DMS153 (cell line): ENCODE data around the gene KRT82.
"Not testable (repeated sequence)": the region's sequence is repeated elsewhere in the genome, so short reads cannot be mapped to it uniquely, and the experiment has no call there.

Experiments
- DNase-seq: peaks from one replicate; lab custom pipeline; 2025; lab: John Stamatoyannopoulos, UW

The KRT82 gene

DNA sequence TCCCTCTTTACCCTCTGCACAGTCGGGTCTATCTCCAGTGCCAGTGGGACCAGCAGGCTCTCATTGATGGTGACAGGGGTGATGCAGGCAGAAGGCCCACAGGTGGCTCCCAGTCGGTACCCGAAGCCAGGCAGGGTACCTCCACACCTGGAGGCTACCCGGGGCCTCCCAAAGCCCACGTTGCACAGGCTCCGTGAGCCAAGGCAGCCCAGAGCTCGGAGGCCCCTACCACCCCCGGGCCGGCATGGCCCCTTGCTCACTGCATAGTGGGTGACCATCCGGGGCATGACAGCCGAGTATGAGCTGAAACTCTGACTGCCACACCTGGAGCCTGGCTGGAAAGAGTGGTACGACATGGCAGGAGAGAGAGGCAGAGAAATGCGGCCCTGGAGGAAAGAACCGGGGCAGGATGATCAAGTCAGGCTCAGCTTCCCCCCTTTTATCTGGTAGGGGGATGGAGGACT, at the start of gene KRT82:
Gene KRT82 (minus strand): TSS at position 414 of the 464 bp plus-strand sequence. CDS start 58 bp downstream, at position 356.
- no peak for DNase-seq

DNA sequence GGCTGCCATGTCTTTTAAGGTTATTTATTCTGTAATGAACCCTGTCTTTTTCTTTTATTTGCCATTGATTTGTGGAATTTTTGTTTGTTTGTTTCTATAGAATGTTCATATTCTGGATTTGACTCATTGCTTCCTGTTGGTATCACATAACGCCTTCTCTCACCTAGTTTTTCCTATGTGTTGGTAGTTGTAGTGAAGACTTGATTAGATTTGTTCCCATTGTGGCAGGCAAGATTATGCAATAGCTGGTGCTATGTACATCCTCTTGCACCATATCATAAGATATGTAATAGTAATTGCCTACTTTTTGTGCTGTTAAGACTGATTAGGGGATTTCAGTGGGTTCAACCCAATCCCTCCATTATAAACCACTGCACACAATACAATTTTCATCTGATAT, 49.7 kb upstream of the KRT82 start:
- no peak for DNase-seq

DNA sequence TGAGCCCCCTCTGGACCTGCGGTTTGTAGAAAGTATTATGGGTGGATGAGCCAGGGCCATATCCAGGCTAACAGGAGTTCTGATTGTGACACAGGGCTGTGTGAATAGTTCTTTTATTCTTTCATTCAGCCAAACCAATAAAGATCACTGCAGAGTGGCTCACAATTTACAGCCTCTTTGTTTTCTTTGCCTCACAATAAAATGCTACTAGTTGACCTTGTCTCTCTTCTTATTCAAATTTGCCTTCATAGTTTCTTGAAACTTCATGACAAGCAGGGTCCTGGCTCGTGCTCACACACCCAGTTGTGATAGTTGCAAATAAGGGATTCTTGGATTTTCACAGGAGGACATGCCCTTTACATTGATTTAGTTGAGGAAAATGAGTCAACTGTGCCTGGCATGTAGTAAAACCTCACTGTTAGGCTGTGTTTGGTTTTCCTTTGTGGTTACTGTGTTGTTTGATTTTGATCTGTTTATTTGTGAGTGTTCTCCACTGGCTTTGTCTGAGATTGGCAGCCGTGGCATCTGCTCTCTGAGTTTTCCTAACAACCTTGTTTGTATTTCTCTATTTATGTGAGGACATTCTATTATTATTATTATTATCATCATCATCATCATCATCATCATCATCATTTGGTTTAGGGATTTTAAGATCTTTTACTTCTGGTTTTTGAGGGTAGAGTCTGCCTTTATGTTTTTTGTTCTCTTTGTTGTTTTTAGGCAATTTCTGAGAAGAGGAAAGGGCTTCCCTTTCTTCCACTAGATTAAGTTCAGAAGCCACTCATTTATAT, 48.5 kb upstream of the KRT82 start:
- peak; percentile 88 for DNase-seq

DNA sequence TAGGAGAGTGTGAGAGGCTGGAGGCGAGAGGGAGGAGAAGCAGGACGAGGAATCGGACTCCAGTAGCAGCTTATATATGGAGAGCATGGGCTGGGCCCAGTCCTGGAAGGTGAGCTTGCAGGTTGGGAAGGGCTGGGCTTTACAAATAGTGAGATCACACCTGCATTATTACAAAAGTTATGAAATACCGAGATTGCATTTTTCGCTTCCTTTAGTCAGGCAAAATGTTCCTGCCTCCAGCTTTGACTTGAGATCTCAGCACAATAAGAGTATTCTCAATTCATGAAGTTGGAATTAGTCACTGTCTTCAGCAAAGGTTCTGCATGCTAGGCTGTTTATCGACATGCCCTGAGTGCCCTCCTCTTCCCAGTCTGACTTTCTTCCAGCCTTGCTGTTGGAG, 46.0 kb upstream of the KRT82 start, which contains the start of gene KRT6B:
Gene KRT6B (minus strand): TSS at position 46 of the 400 bp plus-strand sequence. CDS start 68 bp downstream, outside the sequence.
- DNase-seq: no peak

DNA sequence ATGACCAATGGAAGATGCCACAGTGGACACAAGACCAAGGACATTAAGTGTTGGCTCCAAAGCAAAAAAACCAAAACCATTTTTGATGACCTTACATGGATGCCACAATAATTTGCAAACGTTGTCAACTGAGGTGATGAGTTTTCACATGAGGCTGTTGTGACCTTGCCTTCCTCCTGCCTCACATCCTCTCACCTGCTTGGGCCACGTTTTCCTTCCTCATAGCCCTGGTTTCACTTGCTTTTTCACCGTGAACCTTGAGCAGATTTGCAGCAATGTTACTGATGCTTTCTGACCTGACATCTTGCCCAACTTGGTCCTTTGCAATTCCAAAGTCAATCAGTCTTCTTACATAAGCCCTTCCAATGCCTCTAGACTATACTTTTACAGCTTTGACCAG, 42.1 kb upstream of the KRT82 start:
- DNase-seq: no peak

DNA sequence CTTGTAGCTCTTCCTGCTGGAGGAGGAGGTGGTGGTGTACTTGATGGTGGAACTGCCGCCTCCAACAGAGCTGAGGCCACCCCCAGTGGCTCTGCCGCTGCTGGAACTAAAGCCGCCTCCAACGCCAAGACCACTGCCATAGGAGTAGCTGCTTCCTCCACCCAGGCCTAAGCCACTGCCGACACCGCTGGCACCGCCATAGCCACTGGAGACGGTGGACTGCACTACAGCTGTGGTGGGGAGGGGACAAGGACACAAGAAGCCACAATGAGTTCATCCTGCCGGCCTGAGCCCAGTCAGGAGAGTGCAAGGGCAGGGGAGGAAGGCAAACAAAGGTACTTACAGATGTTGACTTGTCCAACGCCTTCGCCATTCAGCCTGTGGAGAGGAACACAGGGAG, 41.1 kb upstream of the KRT82 start:
- DNase-seq: not testable (repeated sequence)

DNA sequence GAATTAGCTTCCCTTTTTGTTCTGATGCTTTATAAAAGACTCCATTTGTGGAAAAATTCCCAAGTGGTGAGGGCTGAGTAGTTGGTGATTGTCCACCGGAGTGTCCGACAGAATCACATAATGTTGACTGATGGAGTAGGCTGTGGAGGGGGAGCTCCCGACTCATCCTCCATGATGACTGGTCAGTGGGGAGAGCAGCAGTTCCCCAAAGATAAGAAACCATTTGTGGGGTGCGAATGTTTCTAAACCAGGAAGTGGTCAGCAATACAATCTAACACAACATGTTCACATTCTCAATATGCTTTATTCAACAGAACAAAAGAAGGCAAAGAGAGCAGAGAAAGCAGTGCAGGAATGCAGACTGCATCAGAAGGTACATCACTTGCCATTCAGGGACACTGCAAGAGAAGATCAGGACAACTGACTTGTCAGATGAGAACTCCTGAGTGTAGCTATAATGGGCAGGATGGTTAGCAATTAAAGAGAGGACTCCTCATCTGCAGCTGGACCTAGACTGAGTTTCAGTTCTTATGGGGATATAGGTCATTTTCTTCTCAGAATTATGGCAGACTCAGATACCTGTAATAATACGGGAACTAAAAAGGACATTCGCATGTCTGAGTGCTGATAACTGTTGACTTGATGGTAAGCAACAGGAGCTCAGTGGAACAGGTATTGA, 40.4 kb upstream of the KRT82 start:
- no peak for DNase-seq

DNA sequence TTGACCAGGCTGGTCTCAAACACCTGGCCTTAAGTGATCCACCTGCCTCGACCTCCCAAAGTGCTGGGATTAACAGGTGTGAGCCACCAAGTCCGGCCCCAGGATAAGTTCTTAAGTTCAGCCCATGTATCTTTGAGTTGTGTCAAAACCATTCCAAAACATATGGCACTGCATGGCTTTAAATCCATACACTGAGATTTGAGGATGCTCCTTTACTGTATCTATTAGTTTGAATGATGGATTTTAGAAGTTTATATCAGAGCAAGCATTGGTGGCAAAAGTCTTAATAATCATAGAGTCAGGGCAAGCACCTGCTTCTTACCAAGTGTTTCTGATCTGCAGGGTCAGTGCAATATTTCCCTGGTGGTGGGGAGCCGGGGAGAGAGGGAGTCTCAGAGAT, 39.7 kb upstream of the KRT82 start:
- DNase-seq: no peak

DNA sequence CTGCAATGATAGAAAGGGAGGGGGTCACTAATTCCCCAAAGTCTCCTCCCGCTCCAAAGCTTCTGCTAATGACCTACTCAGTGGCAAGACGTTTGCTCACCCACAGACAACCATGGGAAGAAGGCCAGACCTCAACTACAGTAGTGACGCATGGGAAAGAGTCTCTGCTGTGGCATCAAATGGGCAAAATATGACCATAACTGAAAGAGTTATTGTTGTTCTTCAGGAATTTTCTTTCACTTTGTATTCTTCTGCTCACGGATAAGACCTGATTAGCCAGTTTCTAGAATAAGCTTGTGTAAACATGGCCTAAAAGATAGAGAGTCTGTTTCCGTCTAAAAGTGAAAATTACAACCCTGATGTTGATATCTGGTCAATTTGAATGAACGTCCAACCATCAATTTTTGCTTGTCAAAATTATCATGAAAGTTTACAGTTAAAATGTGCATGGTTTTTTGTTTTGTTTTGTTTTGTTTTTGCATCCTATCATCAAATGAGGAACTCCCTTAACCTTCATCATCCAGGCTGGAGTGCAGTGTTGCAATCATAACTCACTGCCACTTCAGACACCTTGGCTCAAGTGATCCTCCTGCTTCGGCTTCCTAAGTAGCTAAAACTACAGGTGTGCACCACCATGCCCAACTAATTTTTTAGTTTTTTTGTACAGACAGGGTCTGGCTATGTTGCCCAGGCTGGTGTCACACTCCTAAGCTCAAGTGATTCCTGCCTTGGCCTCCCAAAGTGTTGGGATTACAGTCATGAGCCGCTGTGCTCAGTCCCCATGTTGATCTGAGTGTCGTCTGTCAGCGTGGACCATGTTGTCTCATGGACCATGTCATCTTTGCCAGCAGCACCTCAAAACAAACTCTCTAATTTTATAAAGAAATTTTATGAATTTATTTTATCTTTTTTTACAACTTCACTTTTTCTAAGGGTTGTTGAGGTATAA, 38.8 kb upstream of the KRT82 start:
- no peak for DNase-seq

DNA sequence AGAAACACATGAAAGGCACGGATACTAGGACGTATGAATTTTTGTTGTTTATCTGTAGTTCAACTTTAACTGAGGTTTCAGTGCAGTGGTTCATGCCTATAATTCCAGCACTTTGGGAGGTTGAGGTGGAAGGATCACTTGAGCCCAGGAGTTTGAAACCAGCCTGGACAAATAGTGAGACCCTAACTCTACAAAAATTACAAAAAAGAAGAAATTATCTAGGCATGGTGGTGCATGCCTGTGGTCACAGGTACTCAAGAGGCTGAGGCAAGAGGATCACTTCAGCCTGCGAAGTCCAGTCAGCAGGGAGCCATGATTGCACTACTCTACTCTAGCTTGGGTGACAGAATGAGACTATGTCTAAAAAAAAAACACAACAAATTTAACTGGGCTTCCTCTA, 37.8 kb upstream of the KRT82 start:
- DNase-seq: no peak

DNA sequence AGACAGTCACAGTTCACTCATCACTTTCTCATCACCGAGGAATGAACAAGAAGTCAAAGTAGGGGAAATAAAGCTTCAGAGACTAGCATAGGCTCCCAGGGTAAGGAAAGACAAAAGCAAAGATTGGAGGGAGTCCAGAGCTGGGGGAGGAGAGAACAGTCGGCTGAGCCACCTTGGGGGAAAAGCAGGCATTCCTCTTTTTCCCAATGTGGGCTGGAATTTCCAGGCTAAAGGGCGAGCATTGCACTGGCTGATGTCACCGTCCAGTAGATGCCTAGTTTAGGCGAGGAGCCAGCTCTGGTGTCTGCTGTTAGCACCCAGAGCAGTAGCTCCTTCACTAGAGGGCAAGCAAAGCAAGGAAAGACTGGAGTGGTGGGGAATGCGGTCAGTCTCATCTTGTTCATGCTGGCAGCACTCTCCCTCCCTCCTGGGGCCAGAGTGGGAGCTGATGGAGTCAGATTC, 36.5 kb upstream of the KRT82 start:
- no peak for DNase-seq

DNA sequence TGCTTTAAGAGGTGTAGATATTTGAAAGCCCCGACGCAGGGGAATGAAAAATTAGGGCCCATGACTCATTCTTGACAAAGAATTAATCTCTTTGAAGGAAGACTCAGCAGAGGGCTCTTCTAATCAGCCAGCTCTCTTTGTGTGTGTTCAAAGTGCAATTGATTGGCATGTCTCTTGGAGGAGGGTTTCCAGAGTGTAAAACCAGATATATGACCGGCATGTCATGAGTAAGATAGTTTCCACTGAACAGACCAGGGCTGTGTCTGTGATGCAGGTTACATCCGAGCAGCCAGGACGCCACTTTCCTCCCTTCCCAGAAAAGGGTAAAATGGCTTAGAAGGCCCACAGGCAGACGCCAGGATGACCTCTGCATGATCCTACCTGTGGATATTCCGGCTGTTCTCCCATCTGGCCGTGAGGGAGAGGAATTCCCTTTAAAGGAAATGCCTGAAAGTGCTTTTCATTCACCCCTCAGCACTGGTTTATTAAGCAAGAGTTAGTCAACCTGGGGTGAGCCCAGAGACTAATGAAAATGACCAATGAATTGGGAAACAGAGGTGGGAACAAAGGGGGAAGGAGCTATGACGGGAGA, 35.3 kb upstream of the KRT82 start:
- peak; percentile 62 for DNase-seq

DNA sequence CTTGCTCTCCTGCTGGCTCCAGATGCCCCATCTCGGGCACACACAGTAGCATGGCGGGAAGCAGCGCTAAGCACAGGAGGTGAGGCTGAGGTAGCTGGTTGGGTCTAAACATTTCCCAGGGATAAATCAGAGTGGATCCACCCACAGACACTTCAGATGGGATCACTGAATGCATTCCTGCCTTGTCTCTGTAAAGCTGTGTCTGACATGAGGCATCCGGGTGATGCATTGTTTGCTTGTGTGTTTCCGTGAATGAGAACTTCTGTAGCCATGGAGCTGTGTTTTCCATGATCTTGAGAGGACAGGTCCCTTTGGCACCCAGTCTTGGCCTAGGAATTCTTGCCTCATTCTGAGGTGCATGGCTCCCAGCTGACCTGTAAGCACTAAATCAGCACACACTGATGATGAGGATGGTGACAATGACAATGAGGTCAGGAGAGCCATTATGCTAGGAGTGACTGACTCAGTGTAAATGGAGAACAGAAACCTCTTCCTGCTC, 34.7 kb upstream of the KRT82 start:
- DNase-seq: peak; percentile 62

DNA sequence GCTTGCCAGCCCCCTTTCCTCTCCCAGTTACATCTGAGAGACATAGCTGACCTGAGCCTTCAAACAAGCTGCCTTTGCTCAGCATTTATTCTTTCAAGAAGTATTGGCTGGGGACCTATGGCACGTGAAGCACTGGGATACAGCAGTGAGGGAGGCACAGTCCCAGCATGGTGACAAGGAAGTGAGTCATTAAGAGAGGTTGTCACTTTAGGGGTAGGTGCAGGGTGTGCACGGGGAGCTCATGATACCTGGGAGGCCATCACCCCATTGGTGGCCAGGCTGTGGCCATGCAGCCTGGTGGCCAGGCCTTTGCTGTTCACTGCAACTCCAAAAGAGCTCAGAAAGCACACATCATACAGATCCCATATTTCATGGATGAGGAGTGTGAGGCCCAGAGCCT, 33.7 kb upstream of the KRT82 start:
- DNase-seq: no peak

DNA sequence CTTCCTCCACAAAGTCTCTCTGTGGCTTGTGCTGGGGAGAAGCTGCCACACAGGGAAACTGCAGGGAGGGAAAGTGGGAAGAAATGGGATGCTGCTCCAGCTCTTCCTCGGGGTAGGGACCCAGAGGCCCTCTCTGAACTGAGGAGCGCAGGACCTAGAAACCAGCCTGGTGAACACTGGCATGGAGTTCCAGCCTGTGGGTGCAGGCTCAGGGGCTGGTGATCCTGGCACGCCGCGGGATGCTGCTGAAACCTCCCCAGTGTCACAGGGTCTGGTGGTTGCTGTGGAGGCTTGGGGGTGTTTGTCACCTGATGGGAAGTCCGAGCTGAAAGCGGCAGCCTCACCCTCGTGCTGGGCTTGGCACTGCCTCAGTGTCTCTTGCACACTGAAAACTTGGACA, 33.3 kb upstream of the KRT82 start:
- no peak for DNase-seq

DNA sequence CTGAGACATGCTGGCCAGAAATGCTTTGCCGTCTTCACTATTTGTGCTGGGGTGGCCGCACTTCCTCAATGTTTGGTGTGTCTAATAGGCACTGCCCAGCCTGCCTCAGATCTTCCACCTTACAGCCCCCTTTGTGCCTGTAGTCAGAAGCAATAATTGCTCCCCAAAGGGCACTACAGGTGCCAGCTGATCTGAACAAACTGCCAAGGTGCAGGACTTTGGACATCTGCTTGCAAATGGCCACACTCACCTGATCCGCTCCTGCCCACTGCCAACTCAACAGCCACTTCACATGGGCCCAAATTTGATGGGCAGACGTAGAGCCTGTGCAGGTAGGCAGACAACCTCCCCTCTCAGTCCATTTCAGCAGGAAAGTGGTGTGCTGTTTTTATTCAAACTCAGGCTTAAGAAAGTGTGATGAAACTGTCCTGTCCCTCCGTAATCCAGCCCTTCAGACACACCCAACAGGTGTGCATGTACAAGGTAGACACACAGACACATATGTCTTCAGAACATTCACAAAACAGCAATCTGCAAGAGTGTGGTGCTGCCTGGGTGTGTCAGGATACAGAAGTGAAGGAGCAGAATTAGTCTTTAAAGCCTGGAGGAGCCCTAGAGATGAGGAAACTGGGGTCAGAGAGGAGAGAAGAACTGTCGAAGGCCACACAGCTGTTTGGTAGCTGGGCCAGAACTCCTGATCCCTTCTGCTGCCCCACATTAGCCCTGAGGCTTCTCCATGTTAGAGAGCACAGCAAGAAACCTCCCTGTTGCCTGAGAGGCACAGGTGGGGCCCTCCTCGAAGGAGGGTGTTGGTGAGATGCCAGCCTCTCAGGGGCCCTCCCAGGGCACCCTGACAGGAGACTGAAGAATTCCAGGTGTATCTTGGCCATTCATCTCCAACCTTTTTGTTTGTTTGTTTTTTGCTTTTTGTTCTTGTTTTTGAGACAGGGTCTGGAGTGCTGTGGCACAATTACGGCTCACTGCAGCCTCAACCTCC, 32.5 kb upstream of the KRT82 start:
- DNase-seq: no peak

DNA sequence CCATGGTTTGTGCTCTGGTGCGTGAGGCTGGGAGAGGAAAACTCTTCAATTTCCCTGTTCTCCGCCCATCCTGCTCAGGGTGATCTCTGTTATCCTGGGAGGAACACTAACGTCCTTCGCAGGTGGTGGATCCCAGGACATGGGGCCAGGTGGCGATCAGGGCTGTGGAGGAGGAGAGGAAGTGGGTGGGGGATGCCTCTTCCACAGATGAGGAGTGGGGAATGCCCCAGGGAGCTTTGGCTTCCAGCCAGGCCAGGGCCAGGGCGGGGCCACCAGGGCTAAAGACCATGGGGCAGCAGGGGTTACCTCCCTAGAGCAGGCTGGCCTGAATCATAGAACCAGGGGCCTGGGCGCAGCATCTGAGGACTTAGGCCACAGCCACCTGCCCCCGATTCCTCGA, 31.4 kb upstream of the KRT82 start:
- DNase-seq: no peak

DNA sequence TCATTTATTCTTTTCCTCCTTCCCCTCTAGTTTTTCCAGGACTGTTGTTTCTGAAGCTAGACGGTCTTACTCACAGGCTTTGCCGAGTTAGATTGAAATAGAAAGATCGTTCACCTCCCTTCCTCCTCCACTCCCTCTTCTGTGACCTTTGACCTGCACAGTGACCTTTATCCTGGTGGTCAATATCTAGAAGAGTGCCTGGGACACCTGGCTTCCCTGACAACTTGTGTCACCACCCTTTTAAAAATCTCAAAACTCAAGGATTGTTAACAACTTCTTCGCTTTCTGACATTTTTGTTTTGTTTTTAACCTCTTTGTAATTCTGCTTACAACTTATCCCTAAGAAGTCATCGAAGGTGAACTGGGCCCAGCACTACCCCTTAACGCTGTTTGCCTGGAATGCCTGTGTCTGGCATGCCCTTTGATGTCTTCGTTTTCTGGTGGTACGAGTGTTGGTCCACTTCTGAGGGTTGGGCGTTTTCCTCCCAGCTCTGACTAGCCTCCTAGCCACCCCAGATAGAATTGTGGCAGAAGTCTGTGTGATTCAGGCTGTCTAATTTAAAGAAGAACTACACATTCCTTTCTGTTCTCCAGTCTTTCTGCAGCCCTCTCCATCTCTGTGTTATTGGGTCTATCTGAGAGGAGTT, 30.8 kb upstream of the KRT82 start:
- no peak for DNase-seq

DNA sequence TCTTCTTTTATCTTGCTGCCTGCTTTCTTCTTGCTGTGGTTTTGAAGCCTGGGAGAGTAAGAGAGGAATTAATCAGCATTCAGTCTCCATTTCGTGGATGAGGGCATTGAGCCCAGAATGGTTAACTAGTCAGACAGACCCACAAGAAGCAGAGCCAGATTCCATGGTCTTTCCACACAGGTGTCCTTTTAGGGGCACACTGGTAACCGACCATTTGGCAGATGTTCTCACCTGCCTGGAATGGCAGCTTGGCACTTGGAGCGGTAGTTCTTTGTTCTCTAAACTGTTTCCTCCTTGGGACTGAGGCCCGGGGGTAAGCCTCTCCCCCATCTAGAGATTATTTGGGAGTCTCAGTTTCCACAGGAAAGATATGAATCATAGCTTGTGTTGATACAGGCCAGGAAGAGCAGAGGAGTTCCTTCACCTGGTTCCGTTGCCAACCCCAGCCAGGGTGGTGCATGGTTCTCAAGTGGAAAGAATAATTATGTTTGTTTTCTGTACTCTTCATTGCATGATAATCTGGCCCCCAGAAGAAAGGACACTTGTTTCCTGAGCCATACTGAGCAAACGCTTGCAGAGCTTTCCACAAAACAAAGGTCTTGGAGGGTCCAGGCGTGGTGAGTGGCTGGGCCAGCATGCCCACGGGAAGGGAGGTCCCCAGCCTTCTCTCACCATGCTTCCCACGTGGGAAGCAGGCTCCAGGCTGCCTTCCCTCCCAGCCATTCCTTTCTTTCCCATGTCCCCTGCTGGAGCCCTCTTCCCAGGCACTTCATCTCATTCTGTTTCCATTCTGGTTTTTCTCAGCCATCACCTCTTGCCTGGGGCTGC, 30.1 kb upstream of the KRT82 start:
- DNase-seq: no peak
